Adrenal gland (tissue), 5 donors: ENCODE data around the gene PRKCA.

Experiments
- POLR2A ChIP-seq, 2 donors: fragments of 450-650 bp; IDR thresholded peaks; one replicate each; pipeline ENCODE4 v1.6.1; 2017; ENCODE audit warnings: antibody characterized with exemption in 2 of 2, mild to moderate bottlenecking in 2 of 2, moderate library complexity in 1 of 2
- TF ChIP-seq, protein P1 (sequence below), 6 experiments: fragments of 450-650 bp in 4 of 6; fragments of 200-600 bp in 2 of 6; sonication (generic) in 1 of 6; IDR thresholded peaks; 1 replicate in 5 of 6; 2 replicates in 1 of 6; pipeline versions ENCODE4 v1.5.1 to v1.8.0; 2016 to 2021; ENCODE audit warnings: antibody characterized with exemption in 6 of 6, mild to moderate bottlenecking in 2 of 6, moderate library complexity in 1 of 6
- donor health status: DM: no; HTN: no; CAD: no.

DNA sequence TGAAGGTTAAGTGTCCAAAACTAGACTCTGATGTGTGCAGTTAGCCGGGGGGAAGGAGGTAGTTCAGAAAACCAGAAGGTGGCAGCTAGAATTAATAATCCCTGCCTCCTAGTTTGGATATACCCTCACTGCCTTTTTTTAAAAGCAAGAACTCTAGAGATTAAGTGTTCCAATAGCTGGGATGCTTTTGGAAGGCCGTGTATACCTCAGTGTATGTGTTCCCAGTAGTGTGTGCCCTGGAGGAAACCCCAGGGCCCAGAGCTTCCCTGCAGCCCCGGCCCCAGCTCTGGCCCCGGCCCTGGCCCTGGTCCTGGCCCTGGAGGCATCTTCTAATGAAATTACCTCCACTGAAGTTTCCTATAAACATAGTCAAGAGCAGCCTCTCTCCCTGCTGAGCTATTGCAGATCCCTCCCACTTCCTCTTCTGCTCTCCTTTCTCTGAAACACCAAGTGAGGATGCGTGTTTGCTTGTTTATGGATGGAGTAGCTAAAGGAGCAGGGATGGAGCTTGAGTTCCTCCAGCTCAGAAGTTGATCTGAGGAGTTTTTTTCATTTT is 130.7 kb downstream of the PRKCA start:
- TF ChIP-seq, protein P1, sequence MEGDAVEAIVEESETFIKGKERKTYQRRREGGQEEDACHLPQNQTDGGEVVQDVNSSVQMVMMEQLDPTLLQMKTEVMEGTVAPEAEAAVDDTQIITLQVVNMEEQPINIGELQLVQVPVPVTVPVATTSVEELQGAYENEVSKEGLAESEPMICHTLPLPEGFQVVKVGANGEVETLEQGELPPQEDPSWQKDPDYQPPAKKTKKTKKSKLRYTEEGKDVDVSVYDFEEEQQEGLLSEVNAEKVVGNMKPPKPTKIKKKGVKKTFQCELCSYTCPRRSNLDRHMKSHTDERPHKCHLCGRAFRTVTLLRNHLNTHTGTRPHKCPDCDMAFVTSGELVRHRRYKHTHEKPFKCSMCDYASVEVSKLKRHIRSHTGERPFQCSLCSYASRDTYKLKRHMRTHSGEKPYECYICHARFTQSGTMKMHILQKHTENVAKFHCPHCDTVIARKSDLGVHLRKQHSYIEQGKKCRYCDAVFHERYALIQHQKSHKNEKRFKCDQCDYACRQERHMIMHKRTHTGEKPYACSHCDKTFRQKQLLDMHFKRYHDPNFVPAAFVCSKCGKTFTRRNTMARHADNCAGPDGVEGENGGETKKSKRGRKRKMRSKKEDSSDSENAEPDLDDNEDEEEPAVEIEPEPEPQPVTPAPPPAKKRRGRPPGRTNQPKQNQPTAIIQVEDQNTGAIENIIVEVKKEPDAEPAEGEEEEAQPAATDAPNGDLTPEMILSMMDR (IDR thresholded peaks at IDR 0.05) = no peak
- TF ChIP-seq POLR2A (IDR thresholded peaks at IDR 0.05) = no peak
